SK-N-SH treated with all-trans-retinoic acid at 6 μM for 48 hours (cell line): ENCODE results near the gene RXRA.

ENCODE experiments used
- CREB5 ChIP-seq: fragments of 250-450 bp; sonication (Bioruptor Pico); IDR thresholded peaks from 2 replicates; pipeline ENCODE4 v1.5.1; 2020; ENCODE audit warnings: low read depth, mild to moderate bottlenecking, moderate library complexity
- CSDC2 ChIP-seq: fragments of 250-450 bp; sonication (Bioruptor Pico); IDR thresholded peaks from 2 replicates; pipeline ENCODE4 v1.5.0; 2020; ENCODE audit warnings: mild to moderate bottlenecking, moderate library complexity
- ESRRG ChIP-seq: fragments of 250-450 bp; sonication (Bioruptor Pico); IDR thresholded peaks from 2 replicates; pipeline ENCODE4 v1.6.1; 2021; ENCODE audit warnings: mild to moderate bottlenecking
- OSR1 ChIP-seq: fragments of 250-450 bp; sonication (Bioruptor Pico); IDR thresholded peaks from 2 replicates; pipeline ENCODE4 v1.8.0; 2022; ENCODE audit warnings: moderate library complexity, mild to moderate bottlenecking, inconsistent platforms
- POU6F1 ChIP-seq: fragments of 250-450 bp; sonication (Bioruptor Pico); IDR thresholded peaks from 2 replicates; pipeline ENCODE4 v1.8.0; 2021; ENCODE audit warnings: low read depth, mild to moderate bottlenecking, moderate library complexity, borderline replicate concordance
- RARB ChIP-seq: fragments of 250-450 bp; sonication (Bioruptor Pico); IDR thresholded peaks from 2 replicates; pipeline ENCODE4 v1.8.0; 2021; ENCODE audit warnings: mild to moderate bottlenecking, moderate library complexity
- TCF4 ChIP-seq: fragments of 250-450 bp; sonication (Bioruptor Pico); IDR thresholded peaks from 2 replicates; pipeline ENCODE4 v1.8.0; 2021; ENCODE audit warnings: mild to moderate bottlenecking, moderate library complexity, borderline replicate concordance

- no peak for TF ChIP-seq CSDC2 (CRISPR knock-in tag)
- TF ChIP-seq ESRRG, result no peak
- TF ChIP-seq POU6F1 (CRISPR knock-in tag), result no peak
- no peak for TF ChIP-seq OSR1 (CRISPR knock-in tag)
- no peak for TF ChIP-seq TCF4 (CRISPR knock-in tag)
- TF ChIP-seq CREB5 (CRISPR knock-in tag), result no peak
- TF ChIP-seq RARB (CRISPR knock-in tag), result no peak
These were observed 46.5 kb downstream of the RXRA start for GRCh38 chr9:134372581-134373267.
